AG04450 (cell line): ENCODE results near the gene EXOC3L4. TPM values are rescaled to one million over a fixed set of nuclear protein-coding genes. Genes with fewer than 3 reads are reported as not detected.
"Not testable (repeated sequence)": the region's sequence is repeated elsewhere in the genome, so short reads cannot be mapped to it uniquely, and the experiment has no call there.

Experiments used
- CTCF ChIA-PET: fragments of 300-600, 350-600 bp; formaldehyde crosslinking; extraction: SDS; loops from one replicate; lab custom pipeline; 2022; ENCODE audit warnings: antibody characterized with exemption, inconsistent platforms; lab: Charles Lee
- POLR2A ChIA-PET: fragments of 350-600 bp; formaldehyde crosslinking; extraction: SDS; loops from one replicate; lab custom pipeline; 2021; ENCODE audit warnings: antibody characterized with exemption, inconsistent platforms; lab: Yijun Ruan, JAX
- DNase-seq: peaks from one replicate; pipeline ENCODE4 v3.0.0-alpha.2; 2011; ENCODE audit warnings: low read depth, low spot score
- H3K27ac ChIP-seq: one replicate; pipeline ENCODE4 v1.5.1; 2012; ENCODE audit warnings: low read depth, low read length, control low read depth
- H3K27me3 ChIP-seq: one replicate; pipeline ENCODE4 v1.6.0; 2012; ENCODE audit warnings: low read length; ENCODE audit not compliant: control insufficient read depth, insufficient read depth
- H3K4me3 ChIP-seq: 2 replicates; pipeline ENCODE4 v1.5.1; 2011; ENCODE audit warnings: mild to moderate bottlenecking, low read depth, low read length, control low read depth
- H3K9me3 ChIP-seq: 2 replicates; pipeline ENCODE4 v1.5.1; 2012; ENCODE audit warnings: low read length; ENCODE audit not compliant: control insufficient read depth, insufficient read depth
- polyA minus RNA-seq: library from RNA; depleted of rRNA, polyadenylated mRNA; stranded (reverse); fragments of >200 nt; gene quantifications from 2 replicates; pipeline ENCODE4 v1.2.3, GENCODE V29; 2011; rRNA and poly(A)+ RNA removed
- polyA plus RNA-seq: library from polyadenylated mRNA; depleted of rRNA; stranded (reverse); fragments of >200 nt; gene quantifications from 2 replicates; pipeline ENCODE4 v1.2.3, GENCODE V29; 2011; rRNA removed
- TF ChIP-seq, protein P1 (sequence below): IDR thresholded peaks from 2 replicates; pipeline ENCODE4 v1.5.1; 2011; ENCODE audit warnings: low read depth, low read length, control low read depth, inconsistent platforms

EXOC3L4 gene
- not detected in 2 replicates for polyA plus RNA-seq
- polyA minus RNA-seq: 0.37 TPM in 1 of 2 replicates, not detected in the other

DNA sequence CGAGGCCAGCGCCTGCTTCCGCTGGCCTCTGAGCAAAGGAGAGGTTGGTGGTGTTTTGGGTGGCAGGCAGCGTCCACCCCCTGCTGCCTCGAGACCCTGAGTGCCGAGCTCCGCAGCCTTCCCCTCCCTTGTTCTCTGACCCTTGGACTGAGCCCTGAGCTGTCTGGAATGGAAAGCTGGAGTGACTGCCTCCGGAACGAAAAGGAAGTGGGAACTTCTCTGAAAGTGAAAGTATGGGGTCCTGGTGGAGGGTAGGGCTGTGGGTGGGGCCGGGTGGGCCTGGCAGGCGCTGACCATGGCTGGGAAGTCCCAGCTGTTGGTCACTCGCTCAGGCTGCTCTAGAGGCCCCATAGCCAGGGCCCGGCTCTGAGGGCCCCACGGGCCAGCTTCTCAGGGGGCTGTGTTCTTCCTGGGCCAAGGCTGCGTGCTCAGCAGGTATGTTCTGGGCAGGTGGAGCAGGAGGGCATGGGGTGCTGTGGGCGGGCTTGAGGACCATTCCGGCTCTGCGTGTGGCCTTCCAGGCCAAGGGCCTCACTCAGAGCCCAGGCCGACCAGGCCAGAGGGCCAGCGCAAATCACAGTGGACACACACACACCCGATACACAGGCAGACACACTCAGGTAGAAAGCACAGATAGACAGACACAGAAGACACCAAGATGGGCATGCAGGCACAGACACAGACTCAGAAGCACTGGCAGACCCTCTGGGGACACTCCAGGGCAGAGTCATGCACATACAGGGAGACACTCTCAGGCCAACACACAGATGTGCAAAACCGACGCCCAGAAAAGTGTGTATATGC, at the start of gene EXOC3L4:
EXOC3L4 (plus strand) TSS at position 320 of the 804 bp plus-strand sequence. CDS start 5,495 bp downstream, outside the sequence.
- DNase-seq: no peak
- CTCF ChIA-PET: interaction anchor here (3.4 kb wide), 1 partner anchor 10 kb away, joined by 22 read pairs; no protein-coding TSS in a partner anchor
- TF ChIP-seq, protein P1, sequence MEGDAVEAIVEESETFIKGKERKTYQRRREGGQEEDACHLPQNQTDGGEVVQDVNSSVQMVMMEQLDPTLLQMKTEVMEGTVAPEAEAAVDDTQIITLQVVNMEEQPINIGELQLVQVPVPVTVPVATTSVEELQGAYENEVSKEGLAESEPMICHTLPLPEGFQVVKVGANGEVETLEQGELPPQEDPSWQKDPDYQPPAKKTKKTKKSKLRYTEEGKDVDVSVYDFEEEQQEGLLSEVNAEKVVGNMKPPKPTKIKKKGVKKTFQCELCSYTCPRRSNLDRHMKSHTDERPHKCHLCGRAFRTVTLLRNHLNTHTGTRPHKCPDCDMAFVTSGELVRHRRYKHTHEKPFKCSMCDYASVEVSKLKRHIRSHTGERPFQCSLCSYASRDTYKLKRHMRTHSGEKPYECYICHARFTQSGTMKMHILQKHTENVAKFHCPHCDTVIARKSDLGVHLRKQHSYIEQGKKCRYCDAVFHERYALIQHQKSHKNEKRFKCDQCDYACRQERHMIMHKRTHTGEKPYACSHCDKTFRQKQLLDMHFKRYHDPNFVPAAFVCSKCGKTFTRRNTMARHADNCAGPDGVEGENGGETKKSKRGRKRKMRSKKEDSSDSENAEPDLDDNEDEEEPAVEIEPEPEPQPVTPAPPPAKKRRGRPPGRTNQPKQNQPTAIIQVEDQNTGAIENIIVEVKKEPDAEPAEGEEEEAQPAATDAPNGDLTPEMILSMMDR: no peak
- no peak within 1 kb of the TSS for H3K27ac ChIP-seq
- peaks cover 20% of the 10 kb centered on the region for H3K27me3 ChIP-seq
- H3K9me3 ChIP-seq: peaks cover 5% of the 10 kb centered on the region; the same call in 1 of the 2 replicates
- POLR2A ChIA-PET: no interaction called here
- H3K4me3 ChIP-seq: no peak within 1 kb of the TSS

DNA sequence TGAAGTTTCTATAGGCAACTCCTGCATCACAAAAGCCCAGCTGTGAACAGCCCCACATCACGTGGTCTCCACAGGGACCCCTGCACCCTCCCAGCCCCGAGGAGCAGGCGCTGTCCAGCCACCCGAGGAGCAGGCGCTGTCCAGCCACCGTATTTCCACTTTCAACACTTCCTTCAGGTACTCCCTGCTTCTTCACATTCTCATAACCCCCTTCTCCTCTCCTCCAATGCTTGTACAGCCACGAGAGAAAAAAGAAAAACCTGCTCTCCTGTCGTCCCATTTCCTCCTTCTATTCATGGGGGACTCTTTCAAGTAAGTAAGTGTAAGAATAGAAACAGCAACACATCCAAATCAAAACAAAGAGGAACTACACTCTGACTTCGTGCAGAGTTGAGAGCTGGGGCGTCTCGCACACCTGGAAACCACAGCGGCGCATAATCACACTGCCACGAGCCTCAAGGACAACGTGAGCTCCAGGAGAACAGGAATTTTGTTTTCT, 49.1 kb upstream of the EXOC3L4 start:
- H3K9me3 ChIP-seq: peaks cover 7% of the 10 kb centered on the region
- CTCF ChIA-PET: interaction anchor here (1.5 kb wide), 1 partner anchor 351 kb away, joined by 3 read pairs; no protein-coding TSS in a partner anchor
- TF ChIP-seq, protein P1: no peak
- no peak overlapping the region for H3K27ac ChIP-seq
- DNase-seq: no peak
- H3K27me3 ChIP-seq: no peaks in the 10 kb centered on the region
- POLR2A ChIA-PET: no interaction called here
- H3K4me3 ChIP-seq: no peak overlapping the region

DNA sequence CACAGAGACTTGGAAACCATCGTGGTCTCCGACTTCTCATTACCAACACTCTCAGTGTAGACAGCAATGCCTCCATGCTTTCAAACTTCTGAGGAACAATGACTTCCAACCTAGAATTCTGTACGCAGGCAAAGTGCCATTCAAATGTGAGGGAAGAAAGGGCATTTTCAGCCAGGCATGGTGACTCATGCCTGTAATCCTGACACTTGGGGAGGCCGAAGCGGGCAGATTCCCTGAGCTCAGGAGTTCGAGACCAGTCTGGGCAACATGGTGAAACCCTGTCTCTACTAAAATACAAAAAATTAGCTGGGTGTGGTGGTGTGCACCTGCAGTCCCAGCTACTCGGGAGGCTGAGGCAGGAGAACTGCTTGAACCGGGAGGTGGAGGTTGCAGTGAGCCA, 47.1 kb upstream of the EXOC3L4 start:
- CTCF ChIA-PET: interaction anchor here (0.6 kb wide), 1 partner anchor 20 kb away, joined by 3 read pairs; no protein-coding TSS in a partner anchor
- H3K27ac ChIP-seq, DNase-seq, POLR2A ChIA-PET, H3K4me3 ChIP-seq, H3K9me3 ChIP-seq, H3K27me3 ChIP-seq: not testable (repeated sequence)

DNA sequence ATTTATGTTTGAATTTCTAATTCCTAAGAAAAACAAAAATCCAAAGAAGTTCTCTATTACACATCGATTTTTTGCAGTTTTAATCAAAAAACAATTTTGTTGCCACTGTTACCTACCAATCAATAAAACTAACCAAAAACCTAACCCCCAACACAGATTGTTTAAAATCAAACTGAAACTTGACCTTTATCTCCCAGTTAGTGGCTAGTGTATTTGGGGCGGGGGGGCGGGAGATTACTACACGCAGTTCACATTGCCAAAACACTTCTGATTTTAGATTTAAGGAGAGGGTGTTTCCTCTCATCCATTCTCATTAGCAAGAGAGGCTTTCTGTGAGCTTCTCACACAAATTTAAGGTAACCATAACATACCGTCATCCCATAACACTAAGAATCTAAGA, 43.6 kb upstream of the EXOC3L4 start:
- CTCF ChIA-PET: interaction anchor here (0.6 to 0.8 kb wide), 2 partner anchors 277 to 356 kb away, joined by 3 read pairs; no protein-coding TSS in a partner anchor
- H3K27me3 ChIP-seq: no peaks in the 10 kb centered on the region
- no peak overlapping the region for H3K4me3 ChIP-seq
- POLR2A ChIA-PET: no interaction called here
- no peaks in the 10 kb centered on the region for H3K9me3 ChIP-seq
- DNase-seq: no peak
- TF ChIP-seq, protein P1: no peak
- H3K27ac ChIP-seq: no peak overlapping the region

DNA sequence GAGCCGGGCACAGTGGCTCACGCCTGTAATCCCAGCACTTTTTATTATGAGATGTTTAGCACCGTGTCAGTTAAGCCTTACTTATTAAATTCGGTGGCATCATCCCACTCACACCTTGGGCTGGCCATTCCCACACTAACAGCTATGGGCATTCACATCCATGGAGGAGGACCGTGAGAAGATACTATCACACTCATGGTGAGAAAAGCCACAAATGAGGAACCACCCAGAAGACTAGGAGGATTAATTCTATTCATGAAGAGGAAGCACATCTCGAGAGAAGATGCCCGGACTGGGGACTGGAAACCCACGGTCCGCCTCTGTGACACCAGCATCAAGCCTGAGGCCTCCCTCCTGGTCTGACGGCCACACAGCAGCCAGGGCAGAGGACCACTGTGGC, 42.1 kb upstream of the EXOC3L4 start:
- TF ChIP-seq, protein P1: no peak
- Histone ChIP-seq H3K27ac (no peak overlapping the region), H3K9me3 (no peaks in the 10 kb centered on the region), H3K27me3 (no peaks in the 10 kb centered on the region), H3K4me3 (no peak overlapping the region)
- no peak for DNase-seq
- CTCF ChIA-PET: no interaction called here
- POLR2A ChIA-PET: no interaction called here
